Stomach (tissue), 9 donors: ENCODE measurements around the gene SYT7. TPM values are rescaled to one million over a fixed set of nuclear protein-coding genes. Genes with fewer than 3 reads are reported as not detected.

Source experiments
- DNase-seq, 2 donors: peaks; one replicate each; pipeline versions ENCODE4 v3.0.0 to v3.0.0-alpha.2; 2013 to 2019
- H3K27ac ChIP-seq, 5 donors: fragments of 200-600 bp in 4 of 5; sonication (generic) in 4 of 5; one replicate each; pipeline ENCODE4 v1.5.1; 2013 to 2019; ENCODE audit warnings: mild to moderate bottlenecking in 1 of 5, moderate library complexity in 1 of 5
- H3K27me3 ChIP-seq, 3 donors: fragments of 200-600 bp; sonication (generic); one replicate each; pipeline ENCODE4 v1.5.1; 2017 to 2019; ENCODE audit warnings: mixed run types in 1 of 3
- H3K36me3 ChIP-seq, 4 donors: fragments of 200-600 bp; sonication (generic); 1 replicate in 3 of 4; 2 replicates in 1 of 4; pipeline ENCODE4 v1.5.1; 2016 to 2019
- H3K4me1 ChIP-seq, 4 donors: fragments of 200-600 bp; sonication (generic); one replicate each; pipeline ENCODE4 v1.5.1; 2016 to 2019
- H3K4me3 ChIP-seq, 4 donors: fragments of 200-600 bp; sonication (generic) in 3 of 4; one replicate each; pipeline ENCODE4 v1.5.1; 2016 to 2019; ENCODE audit warnings: mild to moderate bottlenecking in 1 of 4
- H3K9me3 ChIP-seq, 4 donors: fragments of 200-600 bp; sonication (generic); one replicate each; pipeline ENCODE4 v1.5.1; 2016 to 2019
- EP300 ChIP-seq: sonication (generic); formaldehyde crosslinking; IDR thresholded peaks from one replicate; pipeline ENCODE4 v1.6.1; 2017; ENCODE audit warnings: antibody characterized with exemption
- POLR2A ChIP-seq, 4 donors: fragments of 450-650 bp; IDR thresholded peaks; one replicate each; pipeline ENCODE4 v1.6.1; 2016; ENCODE audit warnings: antibody characterized with exemption in 4 of 4, control low read depth in 2 of 4, mild to moderate bottlenecking in 1 of 4, moderate library complexity in 1 of 4
- POLR2AphosphoS5 ChIP-seq, 3 donors: sonication (generic); formaldehyde crosslinking; IDR thresholded peaks; one replicate each; pipeline ENCODE4 v1.6.1; 2016; ENCODE audit warnings: antibody characterized with exemption in 3 of 3
- WGBS, 5 donors: extraction: QIAGEN DNeasy Blood & Tissue Kit in 3 of 5; methylation state at CpG; one replicate each; pipeline versions ENCODE4 v1.1.5 to v1.1.7; 2013 to 2018; 5-methylcytosine and 5-hydroxymethylcytosine counted together
- intact Hi-C: fragments of 100-400 bp; cut with DNase I; formaldehyde crosslinking; loops from one replicate; pipeline ENCODE4 v1.15.1; 2023; ENCODE audit warnings: low total_unique reads
- polyA plus RNA-seq, 3 donors: library from polyadenylated mRNA; stranded (reverse); fragments of 200-250 nt; gene quantifications; one replicate each; pipeline ENCODE4 v1.2.3, GENCODE V29; 2013
- total RNA-seq, 5 donors: library from RNA; depleted of rRNA; stranded (reverse); fragments of >200 nt; gene quantifications; one replicate each; pipeline versions ENCODE4 v1.1.0 to v1.2.3, GENCODE V29; 2014 to 2016
- TF ChIP-seq, protein P1 (sequence below), 7 experiments: fragments of 450-650 bp in 4 of 7; fragments of 200-600 bp in 3 of 7; sonication (generic) in 3 of 7; IDR thresholded peaks; one replicate each; pipeline ENCODE4 v1.5.1; 2016 to 2019; ENCODE audit warnings: antibody characterized with exemption in 7 of 7, control low read depth in 2 of 7, mild to moderate bottlenecking in 1 of 7
- donor health status: healthy with polysubstance abuse.
- donor health status: Bipolar disorder and iron deficiency.
- donor health status: healthy.

The SYT7 gene
- total and polyA plus RNA-seq, 8 donors, result 0.92 to 8.4 (median 1.4) TPM; not detected in 1

DNA sequence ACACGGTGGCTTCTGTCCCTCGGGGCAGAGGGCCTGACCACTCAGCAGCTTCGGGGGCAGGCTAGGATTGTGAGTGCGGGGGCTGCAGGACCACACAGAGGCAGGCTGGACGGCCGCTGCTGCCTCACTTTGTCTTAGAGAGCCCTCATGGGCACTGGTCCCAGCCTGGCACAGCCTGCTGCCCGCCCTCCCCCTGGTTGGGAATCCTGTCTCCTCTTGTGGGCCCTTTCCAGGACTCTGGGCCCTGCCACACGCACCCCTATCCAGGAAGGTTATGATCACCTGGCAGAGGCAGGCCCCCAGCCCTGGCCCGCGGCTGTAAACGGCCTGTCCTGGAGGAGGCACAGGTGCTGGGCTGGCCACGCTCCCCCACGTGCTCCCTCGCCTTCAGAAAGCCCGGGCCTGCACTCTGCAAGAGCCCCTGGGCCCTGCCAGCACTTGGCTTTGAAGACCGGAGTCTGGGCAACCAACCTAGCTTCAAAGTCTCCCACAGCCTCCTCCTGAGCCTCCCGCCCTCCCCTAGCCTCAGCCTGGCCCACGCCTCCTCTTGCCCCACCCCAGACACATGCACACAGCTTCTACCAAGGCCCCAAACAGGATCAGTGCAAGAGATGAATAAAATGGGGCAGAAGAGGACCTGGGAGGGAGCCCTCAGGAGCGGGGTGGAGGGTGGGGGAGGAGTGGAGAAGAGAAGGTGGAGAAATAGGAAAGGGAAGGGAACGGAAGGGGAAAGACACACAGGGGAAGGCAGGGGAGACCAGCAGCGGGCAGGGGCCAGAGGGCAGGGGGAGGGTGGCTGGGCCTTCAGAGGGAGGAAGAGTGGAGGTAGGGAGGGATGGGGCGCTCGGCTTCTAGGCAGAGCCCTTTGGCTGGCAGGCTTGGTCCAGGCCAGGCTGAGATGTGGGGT is 31.0 kb downstream of the SYT7 start:
- WGBS, 5 donors, result 78 to 85% (median 81%) methylated on average over 16 to 23 of the region's 23 CpGs
- no peak for TF ChIP-seq POLR2AphosphoS5 (IDR thresholded peaks at IDR 0.05)
- no peak for TF ChIP-seq EP300
- TF ChIP-seq, protein P1, sequence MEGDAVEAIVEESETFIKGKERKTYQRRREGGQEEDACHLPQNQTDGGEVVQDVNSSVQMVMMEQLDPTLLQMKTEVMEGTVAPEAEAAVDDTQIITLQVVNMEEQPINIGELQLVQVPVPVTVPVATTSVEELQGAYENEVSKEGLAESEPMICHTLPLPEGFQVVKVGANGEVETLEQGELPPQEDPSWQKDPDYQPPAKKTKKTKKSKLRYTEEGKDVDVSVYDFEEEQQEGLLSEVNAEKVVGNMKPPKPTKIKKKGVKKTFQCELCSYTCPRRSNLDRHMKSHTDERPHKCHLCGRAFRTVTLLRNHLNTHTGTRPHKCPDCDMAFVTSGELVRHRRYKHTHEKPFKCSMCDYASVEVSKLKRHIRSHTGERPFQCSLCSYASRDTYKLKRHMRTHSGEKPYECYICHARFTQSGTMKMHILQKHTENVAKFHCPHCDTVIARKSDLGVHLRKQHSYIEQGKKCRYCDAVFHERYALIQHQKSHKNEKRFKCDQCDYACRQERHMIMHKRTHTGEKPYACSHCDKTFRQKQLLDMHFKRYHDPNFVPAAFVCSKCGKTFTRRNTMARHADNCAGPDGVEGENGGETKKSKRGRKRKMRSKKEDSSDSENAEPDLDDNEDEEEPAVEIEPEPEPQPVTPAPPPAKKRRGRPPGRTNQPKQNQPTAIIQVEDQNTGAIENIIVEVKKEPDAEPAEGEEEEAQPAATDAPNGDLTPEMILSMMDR (IDR thresholded peaks at IDR 0.05), result no peak
- no peak for TF ChIP-seq POLR2A (IDR thresholded peaks at IDR 0.05)
- no peak for DNase-seq
- intact Hi-C loops, result no loop called here
- Histone ChIP-seq H3K27me3 (peaks cover 3 to 95% (median 30%) of the 10 kb centered on the region in 3 donors), H3K9me3 (no peaks in the 10 kb centered on the region), H3K4me1 (peaks cover 0 to 20% (median 13%) of the 10 kb centered on the region in 4 donors), H3K27ac (no peak overlapping the region), H3K36me3 (no peaks in the 10 kb centered on the region), H3K4me3 (no peak overlapping the region)

DNA sequence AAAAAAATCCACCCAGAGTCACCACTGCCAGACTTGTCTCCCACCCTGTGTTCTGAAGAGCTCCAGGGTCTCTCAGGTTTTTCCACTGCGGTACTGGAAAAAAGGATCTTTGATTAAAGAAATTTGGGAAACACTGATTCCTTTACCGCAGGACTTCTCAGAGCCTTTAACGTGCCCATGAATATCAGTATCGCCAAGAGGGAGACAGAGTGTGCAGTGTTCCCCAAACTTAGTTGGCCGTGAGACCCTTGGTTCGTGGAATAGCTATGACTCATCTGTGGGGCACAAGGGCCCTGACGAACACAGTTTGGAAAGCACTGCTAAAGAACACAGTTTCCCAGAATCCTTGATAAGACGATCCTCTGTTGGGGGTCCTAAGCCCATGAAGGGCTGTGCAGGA is 31.7 kb downstream of the SYT7 start:
- no peaks in the 10 kb centered on the region for H3K36me3 ChIP-seq
- no peak for TF ChIP-seq EP300
- TF ChIP-seq, protein P1 (IDR thresholded peaks at IDR 0.05), result no peak
- no peaks in the 10 kb centered on the region for H3K9me3 ChIP-seq
- intact Hi-C loops, result no loop called here
- H3K27ac ChIP-seq, result no peak overlapping the region
- H3K4me3 ChIP-seq, result no peak overlapping the region
- no peak for DNase-seq
- WGBS, 5 donors, result 79 to 85% (median 82%) methylated on average over 8 of the region's 8 CpGs
- H3K27me3 ChIP-seq, result peaks cover 3 to 87% (median 23%) of the 10 kb centered on the region in 3 donors
- peaks cover 0 to 20% (median 11%) of the 10 kb centered on the region in 4 donors for H3K4me1 ChIP-seq

DNA sequence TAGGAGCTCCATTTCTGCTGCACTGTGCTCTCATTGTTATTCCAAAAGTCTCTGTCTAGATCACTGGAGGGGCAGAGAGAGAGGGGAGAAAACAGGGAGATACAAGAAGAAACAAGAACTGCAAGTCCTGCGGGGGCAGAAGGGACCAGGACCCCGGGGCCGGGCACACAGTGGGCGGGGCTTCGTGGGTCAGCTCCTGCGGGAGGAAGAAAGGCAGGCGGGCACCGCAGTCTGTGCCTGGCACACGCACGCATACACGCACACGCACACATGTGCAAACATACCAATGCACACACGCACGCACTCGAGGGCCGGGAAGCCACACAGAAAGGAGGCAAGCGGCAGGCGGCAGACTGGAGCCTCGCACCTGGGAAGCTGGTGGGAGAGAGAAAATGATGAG is 33.6 kb downstream of the SYT7 start:
- no peaks in the 10 kb centered on the region for H3K9me3 ChIP-seq
- H3K27ac ChIP-seq, result no peak overlapping the region
- no peaks in the 10 kb centered on the region for H3K36me3 ChIP-seq
- peaks cover 0 to 68% (median 7%) of the 10 kb centered on the region in 3 donors for H3K27me3 ChIP-seq
- H3K4me1 ChIP-seq, result peaks cover 0 to 13% (median 8%) of the 10 kb centered on the region in 4 donors
- intact Hi-C loops, result no loop called here
- no peak overlapping the region for H3K4me3 ChIP-seq
- 68 to 76% (median 70%) methylated on average over 19 of the region's 19 CpGs for WGBS, 5 donors
- no peak for DNase-seq
- no peak for TF ChIP-seq POLR2AphosphoS5 (IDR thresholded peaks at IDR 0.05)
- TF ChIP-seq EP300, result no peak
- TF ChIP-seq, protein P1 (IDR thresholded peaks at IDR 0.05), result no peak
- TF ChIP-seq POLR2A (IDR thresholded peaks at IDR 0.05), result no peak

DNA sequence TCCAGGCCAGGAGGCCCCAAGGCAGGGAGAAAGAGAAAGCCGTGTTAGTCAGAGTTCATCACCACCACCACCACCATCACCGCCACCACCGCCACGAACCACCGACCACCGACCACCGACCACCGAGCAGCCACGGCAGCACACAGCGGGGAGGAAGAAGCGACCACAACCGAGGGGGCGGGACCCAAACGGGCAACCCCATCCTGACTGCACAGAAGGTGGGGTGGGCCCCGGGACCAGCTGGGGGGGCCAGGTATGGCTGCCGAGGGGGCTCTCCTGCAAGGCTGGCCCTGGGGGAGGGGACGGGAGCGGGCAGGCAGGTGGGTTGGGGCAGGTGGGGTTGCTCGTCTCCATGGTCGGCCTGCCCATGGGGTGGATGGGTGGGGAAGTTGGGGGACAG is 34.2 kb downstream of the SYT7 start:
- no peaks in the 10 kb centered on the region for H3K36me3 ChIP-seq
- no peak for DNase-seq
- no peak overlapping the region for H3K27ac ChIP-seq
- no peak overlapping the region for H3K4me3 ChIP-seq
- H3K27me3 ChIP-seq, result peaks cover 0 to 62% (median 7%) of the 10 kb centered on the region in 3 donors
- peaks cover 0 to 13% (median 6%) of the 10 kb centered on the region in 4 donors for H3K4me1 ChIP-seq
- 46 to 66% (median 55%) methylated on average over 8 to 20 of the region's 20 CpGs for WGBS, 5 donors
- TF ChIP-seq POLR2A (IDR thresholded peaks at IDR 0.05) (no peak), EP300 (no peak), POLR2AphosphoS5 (IDR thresholded peaks at IDR 0.05) (no peak)
- TF ChIP-seq, protein P1 (IDR thresholded peaks at IDR 0.05), result no peak
- no peaks in the 10 kb centered on the region for H3K9me3 ChIP-seq
- intact Hi-C loops, result no loop called here
